Articular chondrocyte of knee joint (primary cell): ENCODE measurements around the gene TMEM212. TPM values are rescaled to one million over a fixed set of nuclear protein-coding genes. Genes with fewer than 3 reads are reported as not detected.

ENCODE experiments used
- total RNA-seq: library from RNA; depleted of rRNA; stranded (reverse); fragments of >200 nt; gene quantifications from 2 replicates; pipeline ENCODE4 v1.2.3, GENCODE V29; 2012

The TMEM212 gene
- not detected in 2 replicates for total RNA-seq

DNA sequence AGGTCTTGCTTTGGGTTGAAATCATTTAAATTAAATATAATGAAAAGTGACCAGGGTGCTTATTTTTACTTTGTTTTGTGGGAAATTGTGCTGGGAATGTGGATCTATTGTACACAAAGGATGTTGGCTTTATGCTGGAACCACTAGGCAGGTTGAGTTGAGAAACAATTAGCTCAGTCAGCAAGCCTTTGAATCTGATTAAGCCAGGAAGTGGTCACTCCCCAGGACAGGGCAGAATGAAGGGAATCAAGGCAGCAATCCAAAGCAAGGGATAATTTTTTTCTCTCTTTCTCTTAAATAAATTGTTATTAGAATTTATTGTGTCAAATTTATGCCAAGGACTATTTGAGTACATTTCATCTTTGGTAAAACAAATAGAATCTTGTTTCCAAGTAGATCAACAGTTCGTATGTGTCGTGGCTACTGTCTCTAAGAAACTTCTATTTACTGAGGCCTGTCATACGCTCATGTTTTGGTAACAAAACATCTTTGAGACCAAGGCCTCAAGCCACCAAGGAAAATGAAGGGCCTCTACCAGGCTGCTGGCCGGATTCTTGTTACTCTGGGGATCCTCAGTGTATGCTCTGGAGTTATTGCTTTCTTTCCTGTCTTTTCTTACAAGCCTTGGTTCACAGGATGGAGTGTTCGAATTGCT, at the start of gene TMEM212:
Gene TMEM212, plus strand, starts transcription at position 486 of the 655 bp plus-strand sequence. Its CDS starts 35 bp downstream, at position 521.

GRCh38 chr3:171809861-171810628, 33.1 kb upstream of the TMEM212 start, which contains the start of gene PLD1:
PLD1 (minus strand) TSS chr3:171810483; CDS start chr3:171738051, 72,432 bp downstream.

Other genes with a start within 250 kb of the TMEM212 start
- gene PLD1, start 32.9 kb upstream of the TMEM212 start, total RNA-seq = 54.0 and 56.6 TPM in 2 replicates
- 210 and 212 TPM in 2 replicates for gene FNDC3B, start 196.2 kb downstream of the TMEM212 start, total RNA-seq